ENCODE data around the gene SERPINA5. TPM values are rescaled to one million over a fixed set of nuclear protein-coding genes. Genes with fewer than 3 reads are reported as not detected.

SERPINA5 gene
- total RNA-seq, 1 donor: 0.36 TPM

DNA sequence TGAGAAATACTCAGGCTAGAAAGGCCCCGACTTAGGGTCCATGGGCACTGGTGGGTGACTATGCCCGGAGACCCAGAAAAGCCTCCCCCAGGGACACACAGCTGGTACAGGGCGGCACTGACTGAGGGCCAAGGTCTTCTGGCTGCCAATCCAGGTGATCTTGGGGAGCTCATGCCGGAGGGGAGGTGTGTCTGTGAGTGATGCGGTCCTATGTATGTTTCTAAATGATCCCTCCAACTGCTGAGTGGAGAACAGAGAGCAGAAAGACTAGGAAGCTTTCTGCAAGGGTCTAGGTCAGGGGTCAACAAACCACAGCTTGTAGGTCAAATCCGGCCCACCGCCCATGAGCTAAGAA is 19.6 kb upstream of the SERPINA5 start:
- Histone ChIP-seq H3K27ac (ENCODE audit: low read depth, low read length) (no peak overlapping the region), H3K4me2 (ENCODE audit: insufficient read depth, low read length) (no peak overlapping the region), H2AFZ (ENCODE audit: low read length) (no peak overlapping the region), H3K9me3 (ENCODE audit: low read depth, low read length) (no peaks in the 10 kb centered on the region), H3K27me3 (ENCODE audit: insufficient read depth, low read length) (no peaks in the 10 kb centered on the region), H3K4me1 (ENCODE audit: insufficient read depth, low read length) (peaks cover 4% of the 10 kb centered on the region), H3K36me3 (ENCODE audit: insufficient read depth, low read length) (no peaks in the 10 kb centered on the region), H3K4me3 (ENCODE audit: insufficient read depth, low read length) (no peak overlapping the region), H3K79me2 (ENCODE audit: insufficient read depth, low read length) (no peaks in the 10 kb centered on the region), H4K20me1 (ENCODE audit: insufficient read depth, low read length) (no peaks in the 10 kb centered on the region)
- DNase-seq (ENCODE audit: insufficient read length, low spot score, missing footprints): no peak
- TF ChIP-seq, protein P1, sequence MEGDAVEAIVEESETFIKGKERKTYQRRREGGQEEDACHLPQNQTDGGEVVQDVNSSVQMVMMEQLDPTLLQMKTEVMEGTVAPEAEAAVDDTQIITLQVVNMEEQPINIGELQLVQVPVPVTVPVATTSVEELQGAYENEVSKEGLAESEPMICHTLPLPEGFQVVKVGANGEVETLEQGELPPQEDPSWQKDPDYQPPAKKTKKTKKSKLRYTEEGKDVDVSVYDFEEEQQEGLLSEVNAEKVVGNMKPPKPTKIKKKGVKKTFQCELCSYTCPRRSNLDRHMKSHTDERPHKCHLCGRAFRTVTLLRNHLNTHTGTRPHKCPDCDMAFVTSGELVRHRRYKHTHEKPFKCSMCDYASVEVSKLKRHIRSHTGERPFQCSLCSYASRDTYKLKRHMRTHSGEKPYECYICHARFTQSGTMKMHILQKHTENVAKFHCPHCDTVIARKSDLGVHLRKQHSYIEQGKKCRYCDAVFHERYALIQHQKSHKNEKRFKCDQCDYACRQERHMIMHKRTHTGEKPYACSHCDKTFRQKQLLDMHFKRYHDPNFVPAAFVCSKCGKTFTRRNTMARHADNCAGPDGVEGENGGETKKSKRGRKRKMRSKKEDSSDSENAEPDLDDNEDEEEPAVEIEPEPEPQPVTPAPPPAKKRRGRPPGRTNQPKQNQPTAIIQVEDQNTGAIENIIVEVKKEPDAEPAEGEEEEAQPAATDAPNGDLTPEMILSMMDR (IDR thresholded peaks at IDR 0.05; ENCODE audit: extremely low read depth, low read depth, low read length): no peak

DNA sequence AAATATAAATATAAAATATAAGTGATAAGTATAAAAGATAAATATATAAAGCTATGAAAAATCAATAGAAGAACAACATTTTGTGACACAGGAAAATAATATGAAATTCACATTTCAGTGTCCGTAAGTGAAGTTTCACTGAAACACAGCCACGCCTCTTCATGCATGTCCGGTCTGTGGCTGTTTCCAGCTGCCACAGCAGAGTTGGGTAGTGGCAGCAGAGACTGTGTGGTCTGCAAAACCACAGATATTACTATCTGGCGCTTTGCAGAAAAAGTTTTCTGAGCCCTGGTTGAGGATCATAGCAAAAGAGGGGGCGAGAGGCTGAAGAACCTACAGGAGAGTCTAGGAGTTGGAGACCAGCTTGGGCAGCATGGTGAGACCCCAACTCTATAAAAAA is 19.2 kb upstream of the SERPINA5 start:
- Histone ChIP-seq H4K20me1 (ENCODE audit: insufficient read depth, low read length) (no peaks in the 10 kb centered on the region), H3K36me3 (ENCODE audit: insufficient read depth, low read length) (no peaks in the 10 kb centered on the region), H3K4me3 (ENCODE audit: insufficient read depth, low read length) (no peak overlapping the region), H3K79me2 (ENCODE audit: insufficient read depth, low read length) (no peaks in the 10 kb centered on the region), H3K27me3 (ENCODE audit: insufficient read depth, low read length) (no peaks in the 10 kb centered on the region), H3K27ac (ENCODE audit: low read depth, low read length) (no peak overlapping the region), H2AFZ (ENCODE audit: low read length) (no peak overlapping the region), H3K9me3 (ENCODE audit: low read depth, low read length) (no peaks in the 10 kb centered on the region), H3K4me1 (ENCODE audit: insufficient read depth, low read length) (peaks cover 4% of the 10 kb centered on the region), H3K4me2 (ENCODE audit: insufficient read depth, low read length) (no peak overlapping the region)
- TF ChIP-seq, protein P1 (IDR thresholded peaks at IDR 0.05; ENCODE audit: extremely low read depth, low read depth, low read length): no peak
- no peak for DNase-seq (ENCODE audit: insufficient read length, low spot score, missing footprints)

DNA sequence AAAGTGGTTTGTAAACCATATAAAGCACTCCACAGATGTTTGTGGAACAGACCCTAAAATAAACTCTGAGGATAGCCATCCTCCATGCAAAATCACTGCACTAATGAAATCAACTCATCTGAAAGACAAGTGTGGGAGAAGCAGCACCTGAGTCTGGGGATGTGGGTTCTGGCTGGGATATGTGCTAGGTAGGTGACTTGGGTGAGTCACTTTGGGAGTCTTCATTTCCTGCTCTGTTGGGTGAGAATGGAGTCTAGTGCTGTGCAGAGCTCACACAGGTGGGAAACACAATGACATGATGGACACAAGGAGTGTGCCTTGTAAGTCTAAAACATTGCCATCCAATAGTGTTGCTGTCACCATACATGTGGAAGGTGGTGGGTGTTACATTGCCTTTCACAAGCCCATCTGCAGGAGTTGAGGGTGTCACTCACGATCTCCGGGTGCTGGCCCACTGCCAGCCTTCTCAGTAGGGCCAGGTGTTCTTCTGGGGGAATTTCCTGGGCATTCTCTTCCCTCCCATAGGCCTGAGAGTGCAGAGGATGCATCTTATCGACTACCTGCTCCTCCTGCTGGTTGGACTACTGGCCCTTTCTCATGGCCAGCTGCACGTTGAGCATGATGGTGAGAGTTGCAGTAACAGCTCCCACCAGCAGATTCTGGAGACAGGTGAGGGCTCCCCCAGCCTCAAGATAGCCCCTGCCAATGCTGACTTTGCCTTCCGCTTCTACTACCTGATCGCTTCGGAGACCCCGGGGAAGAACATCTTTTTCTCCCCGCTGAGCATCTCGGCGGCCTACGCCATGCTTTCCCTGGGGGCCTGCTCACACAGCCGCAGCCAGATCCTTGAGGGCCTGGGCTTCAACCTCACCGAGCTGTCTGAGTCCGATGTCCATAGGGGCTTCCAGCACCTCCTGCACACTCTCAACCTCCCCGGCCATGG is 18.0 kb upstream of the SERPINA5 start:
- H3K27me3 ChIP-seq (ENCODE audit: insufficient read depth, low read length): no peaks in the 10 kb centered on the region
- H3K79me2 ChIP-seq (ENCODE audit: insufficient read depth, low read length): no peaks in the 10 kb centered on the region
- no peak overlapping the region for H3K4me3 ChIP-seq (ENCODE audit: insufficient read depth, low read length)
- H3K27ac ChIP-seq (ENCODE audit: low read depth, low read length): no peak overlapping the region
- no peak for DNase-seq (ENCODE audit: insufficient read length, low spot score, missing footprints)
- H3K4me1 ChIP-seq (ENCODE audit: insufficient read depth, low read length): peaks cover 4% of the 10 kb centered on the region
- no peak overlapping the region for H2AFZ ChIP-seq (ENCODE audit: low read length)
- H3K9me3 ChIP-seq (ENCODE audit: low read depth, low read length): no peaks in the 10 kb centered on the region
- H3K4me2 ChIP-seq (ENCODE audit: insufficient read depth, low read length): no peak overlapping the region
- H3K36me3 ChIP-seq (ENCODE audit: insufficient read depth, low read length): no peaks in the 10 kb centered on the region
- TF ChIP-seq, protein P1 (IDR thresholded peaks at IDR 0.05; ENCODE audit: extremely low read depth, low read depth, low read length): no peak
- H4K20me1 ChIP-seq (ENCODE audit: insufficient read depth, low read length): no peaks in the 10 kb centered on the region

DNA sequence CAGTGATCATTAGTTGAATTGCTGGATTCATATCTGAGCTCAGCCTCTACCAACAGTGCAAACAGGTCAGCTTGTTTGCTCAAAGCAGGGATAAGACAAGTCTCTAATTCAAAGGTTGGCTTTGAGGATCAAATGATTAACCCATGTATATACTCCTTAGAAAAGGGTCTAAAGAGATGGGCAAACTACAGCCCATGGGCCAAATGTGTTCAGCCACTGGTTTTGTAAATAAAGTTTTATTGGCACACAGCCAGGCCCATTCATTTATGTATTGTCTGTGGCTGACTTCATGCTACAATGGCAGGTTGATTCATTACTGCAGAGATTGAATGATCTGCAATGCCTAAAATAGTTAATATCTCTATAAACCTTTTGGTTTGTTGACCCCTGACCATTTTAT is 16.8 kb upstream of the SERPINA5 start:
- TF ChIP-seq, protein P1 (IDR thresholded peaks at IDR 0.05; ENCODE audit: extremely low read depth, low read depth, low read length): no peak
- Histone ChIP-seq H3K36me3 (ENCODE audit: insufficient read depth, low read length) (no peaks in the 10 kb centered on the region), H3K27ac (ENCODE audit: low read depth, low read length) (no peak overlapping the region)

More for the DNA sequence above, 16.8 kb upstream of the SERPINA5 start:
- Histone ChIP-seq H3K4me3 (ENCODE audit: insufficient read depth, low read length) (no peak overlapping the region), H3K27me3 (ENCODE audit: insufficient read depth, low read length) (no peaks in the 10 kb centered on the region), H4K20me1 (ENCODE audit: insufficient read depth, low read length) (no peaks in the 10 kb centered on the region), H3K79me2 (ENCODE audit: insufficient read depth, low read length) (no peaks in the 10 kb centered on the region), H3K4me2 (ENCODE audit: insufficient read depth, low read length) (no peak overlapping the region), H3K4me1 (ENCODE audit: insufficient read depth, low read length) (peaks cover 4% of the 10 kb centered on the region), H2AFZ (ENCODE audit: low read length) (no peak overlapping the region), H3K9me3 (ENCODE audit: low read depth, low read length) (no peaks in the 10 kb centered on the region)
- DNase-seq (ENCODE audit: insufficient read length, low spot score, missing footprints): no peak
